Osteoblast (primary cell): Measurements from ENCODE around the gene SH3GL2. TPM values are rescaled to one million over a fixed set of nuclear protein-coding genes. Genes with fewer than 3 reads are reported as not detected.

Experiments
- DNase-seq: peaks from one replicate; pipeline ENCODE4 v3.0.0; 2011; ENCODE audit warnings: low spot score, mixed read lengths; ENCODE audit not compliant: insufficient read length; ENCODE audit errors: missing footprints
- H2AFZ ChIP-seq: 2 replicates; pipeline ENCODE4 v1.6.0; 2011; ENCODE audit warnings: mild to moderate bottlenecking, low read length
- H3K27ac ChIP-seq: 2 replicates; pipeline ENCODE4 v1.5.1; 2011; ENCODE audit warnings: mild to moderate bottlenecking, low read depth, low read length, moderate library complexity
- H3K27me3 ChIP-seq: 2 replicates; pipeline ENCODE4 v1.6.0; 2012; ENCODE audit warnings: mild to moderate bottlenecking, control low read depth, inconsistent platforms, low read length, moderate library complexity; ENCODE audit not compliant: insufficient read depth
- H3K36me3 ChIP-seq: 2 replicates; pipeline ENCODE4 v1.5.1; 2011; ENCODE audit warnings: mild to moderate bottlenecking, low read length, control low read depth, moderate library complexity; ENCODE audit not compliant: insufficient read depth
- H3K4me1 ChIP-seq: 2 replicates; pipeline ENCODE4 v1.5.1; 2011; ENCODE audit warnings: mild to moderate bottlenecking, low read length, control low read depth, moderate library complexity; ENCODE audit not compliant: insufficient read depth
- H3K4me2 ChIP-seq: 2 replicates; pipeline ENCODE4 v1.6.0; 2011; ENCODE audit warnings: mild to moderate bottlenecking, low read length; ENCODE audit not compliant: insufficient read depth
- H3K4me3 ChIP-seq: fragments of 200-600 bp; sonication (generic); 3 replicates; pipeline ENCODE4 v1.5.1; 2012; ENCODE audit warnings: mild to moderate bottlenecking, low read length, inconsistent platforms; ENCODE audit not compliant: insufficient read depth
- H3K79me2 ChIP-seq: 2 replicates; pipeline ENCODE4 v1.6.0; 2012; ENCODE audit warnings: mild to moderate bottlenecking, low read length, control low read depth, inconsistent platforms; ENCODE audit not compliant: insufficient read depth
- H3K9me3 ChIP-seq: 2 replicates; pipeline ENCODE4 v1.5.1; 2011; ENCODE audit warnings: low read depth, low read length, control low read depth
- H4K20me1 ChIP-seq: 2 replicates; pipeline ENCODE4 v1.6.0; 2012; ENCODE audit warnings: mild to moderate bottlenecking, low read length, control low read depth; ENCODE audit not compliant: insufficient read depth
- CTCF ChIP-seq: IDR thresholded peaks from 2 replicates; pipeline ENCODE4 v1.5.1; 2011; ENCODE audit warnings: mild to moderate bottlenecking, low read depth, low read length, moderate library complexity; ENCODE audit errors: extremely low read depth
- total RNA-seq: library from RNA; depleted of rRNA; stranded (reverse); fragments of >200 nt; gene quantifications from 2 replicates; pipeline ENCODE4 v1.2.3, GENCODE V29; 2012

The SH3GL2 gene
- total RNA-seq, 1 donor, result under 0.01 TPM

- Histone ChIP-seq H3K4me2 (no peak overlapping the region), H3K79me2 (no peaks in the 10 kb centered on the region), H3K27ac (no peak overlapping the region), H2AFZ (no peak overlapping the region), H3K36me3 (no peaks in the 10 kb centered on the region), H3K9me3 (no peaks in the 10 kb centered on the region), H3K27me3 (no peaks in the 10 kb centered on the region), H3K4me1 (no peaks in the 10 kb centered on the region), H3K4me3 (no peak overlapping the region), H4K20me1 (no peaks in the 10 kb centered on the region)
- DNase-seq, result no peak
- no peak for TF ChIP-seq CTCF
Measured at GRCh38 chr9:17772223-17772622, 193.4 kb downstream of the SH3GL2 start.

- Histone ChIP-seq H3K27me3 (no peaks in the 10 kb centered on the region), H3K79me2 (no peaks in the 10 kb centered on the region), H3K4me3 (no peak overlapping the region), H3K27ac (no peak overlapping the region), H4K20me1 (no peaks in the 10 kb centered on the region), H3K9me3 (no peaks in the 10 kb centered on the region), H3K36me3 (no peaks in the 10 kb centered on the region), H2AFZ (no peak overlapping the region), H3K4me2 (no peak overlapping the region), H3K4me1 (no peaks in the 10 kb centered on the region)
- TF ChIP-seq CTCF, result no peak
- no peak for DNase-seq
Measured at GRCh38 chr9:17775656-17776055, 196.8 kb downstream of the SH3GL2 start.

GRCh38 chr9:17776735-17777134 is 197.9 kb downstream of the SH3GL2 start:
- no peaks in the 10 kb centered on the region for H3K9me3 ChIP-seq
- no peak for TF ChIP-seq CTCF
- H3K4me1 ChIP-seq, result no peaks in the 10 kb centered on the region

GRCh38 chr9:17777465-17777864 is 198.6 kb downstream of the SH3GL2 start:
- H3K4me1 ChIP-seq, result no peaks in the 10 kb centered on the region
- H4K20me1 ChIP-seq, result no peaks in the 10 kb centered on the region
- no peak overlapping the region for H3K27ac ChIP-seq
- no peaks in the 10 kb centered on the region for H3K36me3 ChIP-seq
- H3K79me2 ChIP-seq, result no peaks in the 10 kb centered on the region
- no peak overlapping the region for H2AFZ ChIP-seq
- no peak for DNase-seq
- no peak overlapping the region for H3K4me2 ChIP-seq
- no peak overlapping the region for H3K4me3 ChIP-seq
- no peaks in the 10 kb centered on the region for H3K9me3 ChIP-seq
- no peak for TF ChIP-seq CTCF
- H3K27me3 ChIP-seq, result no peaks in the 10 kb centered on the region

More at GRCh38 chr9:17776735-17777134, 197.9 kb downstream of the SH3GL2 start:
- no peak overlapping the region for H3K27ac ChIP-seq
- no peak for DNase-seq
- H4K20me1 ChIP-seq, result no peaks in the 10 kb centered on the region
- H3K36me3 ChIP-seq, result no peaks in the 10 kb centered on the region
- no peak overlapping the region for H3K4me3 ChIP-seq
- H3K79me2 ChIP-seq, result no peaks in the 10 kb centered on the region
- H2AFZ ChIP-seq, result no peak overlapping the region
- H3K4me2 ChIP-seq, result no peak overlapping the region
- no peaks in the 10 kb centered on the region for H3K27me3 ChIP-seq
